ENCODE measurements around the gene EIPR1. TPM values are rescaled to one million over a fixed set of nuclear protein-coding genes. Genes with fewer than 3 reads are reported as not detected.

EIPR1 gene
- total and polyA plus RNA-seq, 10 of the 15 experiments (the other 5 are each of a cell fraction or from before 2014, with no cell fraction given) = 23.6 to 61.2 (median 42.2) TPM

DNA sequence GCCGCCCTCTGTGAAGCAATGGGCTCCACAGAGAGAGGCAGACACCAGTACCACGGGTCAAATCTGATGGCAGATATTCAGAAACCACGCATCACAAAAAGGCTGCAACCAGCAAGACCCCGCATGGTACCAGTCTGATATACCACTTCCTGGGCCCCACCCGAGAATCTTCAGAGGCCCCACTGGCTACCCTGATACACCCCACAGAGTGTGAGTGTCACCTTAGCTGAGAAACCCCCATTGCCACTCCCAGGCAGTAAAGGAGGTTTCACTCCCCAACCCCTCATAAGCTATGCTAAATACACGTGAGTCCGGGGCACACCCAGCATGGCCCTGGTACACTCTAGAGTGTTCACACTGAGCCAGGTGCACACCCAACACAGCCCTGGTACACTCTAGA, 160.0 kb downstream of the EIPR1 start (continued):
- TF ChIP-seq, protein P1, sequence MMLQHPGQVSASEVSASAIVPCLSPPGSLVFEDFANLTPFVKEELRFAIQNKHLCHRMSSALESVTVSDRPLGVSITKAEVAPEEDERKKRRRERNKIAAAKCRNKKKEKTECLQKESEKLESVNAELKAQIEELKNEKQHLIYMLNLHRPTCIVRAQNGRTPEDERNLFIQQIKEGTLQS (IDR thresholded peaks at IDR 0.05; ENCODE audit: borderline replicate concordance, extremely low read depth, low read depth, low read length) = no peak
- no peak for TF ChIP-seq HSF1 (IDR thresholded peaks at IDR 0.05; ENCODE audit: low read depth, low read length)

GRCh38 chr2:3216841-3217495, 160.7 kb downstream of the EIPR1 start:
- Histone ChIP-seq H3K9me3 (replicated peaks; ENCODE audit: control insufficient read depth, insufficient read depth, low read length) (peaks cover 9% of the 10 kb centered on the region), H2AFZ (ENCODE audit: control insufficient read depth, low read depth, low read length) (no peak overlapping the region), H3K36me3 (ENCODE audit: control insufficient read depth in 2 of 2, insufficient read depth in 2 of 2, low read length in 1 of 2) (peaks cover 0 to 3% of the 10 kb centered on the region in 2 experiments; a peak in 2 of 4 replicates), H3K4me3 (no peak overlapping the region), H3K4me2 (ENCODE audit: control insufficient read depth, insufficient read depth) (no peak overlapping the region), H3K27me3 (replicated peaks in 1 of 2; ENCODE audit: control insufficient read depth in 2 of 2, insufficient read depth in 2 of 2, low read length in 1 of 2) (no peaks in the 10 kb centered on the region), H4K20me1 (ENCODE audit: control insufficient read depth, insufficient read depth) (no peaks in the 10 kb centered on the region), H3K9ac (ENCODE audit: control insufficient read depth, insufficient read depth, low read length) (no peak overlapping the region), H3K79me2 (ENCODE audit: control insufficient read depth, insufficient read depth, low read length) (peaks cover 5% of the 10 kb centered on the region), H3K27ac (ENCODE audit: control insufficient read depth, insufficient read depth) (no peak overlapping the region), H3K4me1 (ENCODE audit: control insufficient read depth, insufficient read depth, low read length) (peaks cover 2% of the 10 kb centered on the region)
- no peak for DNase-seq (ENCODE audit: low read depth, low spot score)
- no peak for ATAC-seq
- BruUV-seq (replicated peaks) = no TSS peak
- POLR2A ChIA-PET = interaction anchor here (0.6 kb wide), 1 partner anchor 134 kb away, joined by 4 read pairs; no protein-coding TSS in a partner anchor
- CTCF ChIA-PET = interaction anchor here (1.2 kb wide), 1 partner anchor 37 kb away, joined by 3 read pairs; no protein-coding TSS in a partner anchor
- WGBS (ENCODE audit: insufficient coverage, insufficient replicate concordance, low lambda C conversion rate, missing lambda C conversion rate) = 90% methylated on average over 7 of the region's 7 CpGs
- intact Hi-C loops (cut with micrococcal nuclease; ENCODE audit: unreplicated experiment) (no loop called here), in situ Hi-C loops (cut with MboI) (no loop called here)
- FAIRE-seq = no peak
- TF ChIP-seq, protein P1 (IDR thresholded peaks at IDR 0.05; ENCODE audit: borderline replicate concordance, extremely low read depth, low read depth, low read length) = no peak
- TF ChIP-seq ATF7 (IDR thresholded peaks at IDR 0.05; ENCODE audit: low read depth) (no peak), EGR1 (IDR thresholded peaks at IDR 0.05; ENCODE audit: borderline replicate concordance in 1 of 2, low read depth in 2 of 2, low read length in 2 of 2) (no peak), BCL11A (IDR thresholded peaks at IDR 0.05; ENCODE audit: low read depth, low read length) (no peak), IKZF1 (conservative IDR thresholded peaks at IDR 0.05) (no peak), STAT3 (IDR thresholded peaks at IDR 0.05; ENCODE audit: low read depth, low read length) (no peak)
- RAD21 ChIA-PET (ENCODE audit: unreplicated experiment) = interaction anchor here (1.0 kb wide), 1 partner anchor 9 kb away, joined by 3 read pairs; no protein-coding TSS in a partner anchor
- SMC1A ChIA-PET (ENCODE audit: uncharacterized antibody, unreplicated experiment) = interaction anchor here (1.9 kb wide), 1 partner anchor 10 kb away, joined by 5 read pairs; no protein-coding TSS in a partner anchor
